HEK293 (cell line): ENCODE measurements around the gene ANAPC10.

ENCODE experiments used
- BCL6B ChIP-seq: fragments of 450-650 bp; formaldehyde crosslinking; IDR thresholded peaks from 2 replicates; pipeline ENCODE4 v1.5.1; 2017; ENCODE audit warnings: missing biosample characterization, missing genetic modification characterization
- REPIN1 ChIP-seq: fragments of 450-650 bp; formaldehyde crosslinking; IDR thresholded peaks from 2 replicates; pipeline ENCODE4 v1.5.1; 2017; ENCODE audit warnings: missing biosample characterization, missing genetic modification characterization, low read depth
- ZBTB21 ChIP-seq: fragments of 450-650 bp; formaldehyde crosslinking; IDR thresholded peaks from 2 replicates; pipeline ENCODE4 v1.5.1; 2017; ENCODE audit warnings: missing biosample characterization, missing genetic modification characterization
- ZNF174 ChIP-seq: fragments of 450-650 bp; formaldehyde crosslinking; IDR thresholded peaks from 2 replicates; pipeline ENCODE4 v1.5.0; 2017; ENCODE audit warnings: missing biosample characterization, mild to moderate bottlenecking, missing genetic modification characterization
- ZNF175 ChIP-seq: fragments of 450-650 bp; formaldehyde crosslinking; IDR thresholded peaks from 2 replicates; pipeline ENCODE4 v1.5.1; 2016; ENCODE audit warnings: missing biosample characterization, missing genetic modification characterization
- ZNF521 ChIP-seq: fragments of 450-650 bp; formaldehyde crosslinking; IDR thresholded peaks from 2 replicates; pipeline ENCODE4 v1.5.1; 2017; ENCODE audit warnings: missing biosample characterization, mild to moderate bottlenecking, missing genetic modification characterization

- TF ChIP-seq ZBTB21 (tag by site-specific recombination) = no peak
- TF ChIP-seq BCL6B = no peak
- TF ChIP-seq REPIN1 (tag by site-specific recombination) = no peak
- no peak for TF ChIP-seq ZNF174 (tag by site-specific recombination)
- TF ChIP-seq ZNF175 = no peak
- TF ChIP-seq ZNF521 (tag by site-specific recombination) = no peak
Measured at GRCh38 chr4:145103496-145103895, 5.5 kb upstream of the ANAPC10 start.
